Measurements from ENCODE around the gene C10orf88.

DNA sequence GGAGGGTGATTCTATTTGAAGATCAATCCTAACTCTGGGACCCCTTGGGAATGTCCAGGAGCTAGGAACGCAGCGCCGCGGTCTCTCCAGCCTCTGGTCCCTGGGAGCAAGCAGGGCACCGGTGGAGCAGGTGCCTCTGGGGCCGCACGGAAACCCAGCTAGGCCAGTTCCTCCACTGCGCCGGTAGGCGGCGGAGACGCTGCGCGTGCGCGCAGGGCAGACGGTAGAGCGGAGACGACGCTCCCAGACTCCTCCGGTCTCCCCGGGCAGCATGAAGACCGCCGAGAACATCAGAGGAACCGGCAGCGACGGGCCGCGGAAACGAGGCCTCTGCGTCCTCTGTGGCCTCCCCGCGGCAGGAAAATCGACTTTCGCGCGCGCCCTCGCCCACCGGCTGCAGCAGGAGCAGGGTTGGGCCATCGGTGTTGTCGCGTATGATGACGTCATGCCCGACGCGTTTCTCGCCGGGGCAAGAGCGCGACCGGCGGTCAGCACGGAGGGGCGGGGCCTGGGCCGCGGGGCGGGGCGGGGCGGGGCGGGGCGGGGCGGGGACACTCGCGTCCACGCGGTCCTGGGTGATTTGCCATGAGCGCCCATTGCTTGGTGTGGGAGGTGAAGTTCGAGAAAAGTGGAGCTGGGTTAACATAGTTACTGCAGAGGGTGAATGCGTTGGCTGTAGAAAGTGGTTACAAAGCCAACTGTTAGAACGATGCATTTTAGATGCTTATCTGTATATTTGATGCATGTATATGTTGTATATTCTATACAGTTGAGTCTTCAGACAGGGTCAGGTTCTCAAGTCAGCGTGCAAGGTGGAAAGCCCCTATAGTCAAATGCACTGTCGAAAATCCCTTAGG, 26.4 kb upstream of the C10orf88 start, which contains the start of gene PSTK:
- TF ChIP-seq, protein P1, sequence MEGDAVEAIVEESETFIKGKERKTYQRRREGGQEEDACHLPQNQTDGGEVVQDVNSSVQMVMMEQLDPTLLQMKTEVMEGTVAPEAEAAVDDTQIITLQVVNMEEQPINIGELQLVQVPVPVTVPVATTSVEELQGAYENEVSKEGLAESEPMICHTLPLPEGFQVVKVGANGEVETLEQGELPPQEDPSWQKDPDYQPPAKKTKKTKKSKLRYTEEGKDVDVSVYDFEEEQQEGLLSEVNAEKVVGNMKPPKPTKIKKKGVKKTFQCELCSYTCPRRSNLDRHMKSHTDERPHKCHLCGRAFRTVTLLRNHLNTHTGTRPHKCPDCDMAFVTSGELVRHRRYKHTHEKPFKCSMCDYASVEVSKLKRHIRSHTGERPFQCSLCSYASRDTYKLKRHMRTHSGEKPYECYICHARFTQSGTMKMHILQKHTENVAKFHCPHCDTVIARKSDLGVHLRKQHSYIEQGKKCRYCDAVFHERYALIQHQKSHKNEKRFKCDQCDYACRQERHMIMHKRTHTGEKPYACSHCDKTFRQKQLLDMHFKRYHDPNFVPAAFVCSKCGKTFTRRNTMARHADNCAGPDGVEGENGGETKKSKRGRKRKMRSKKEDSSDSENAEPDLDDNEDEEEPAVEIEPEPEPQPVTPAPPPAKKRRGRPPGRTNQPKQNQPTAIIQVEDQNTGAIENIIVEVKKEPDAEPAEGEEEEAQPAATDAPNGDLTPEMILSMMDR (IDR thresholded peaks at IDR 0.05; ENCODE audit: poor library complexity), result peak; percentile 86
- TF ChIP-seq EZH2phosphoT487 (IDR thresholded peaks at IDR 0.05; ENCODE audit: low read depth, severe bottlenecking, unreplicated experiment), result no peak
